Measurements from ENCODE around the gene IRF2BP2. TPM values are rescaled to one million over a fixed set of nuclear protein-coding genes. Genes with fewer than 3 reads are reported as not detected.

IRF2BP2 gene
- total and polyA plus RNA-seq, 4 experiments from 2014 or later: 23.9 to 164 (median 103) TPM

DNA sequence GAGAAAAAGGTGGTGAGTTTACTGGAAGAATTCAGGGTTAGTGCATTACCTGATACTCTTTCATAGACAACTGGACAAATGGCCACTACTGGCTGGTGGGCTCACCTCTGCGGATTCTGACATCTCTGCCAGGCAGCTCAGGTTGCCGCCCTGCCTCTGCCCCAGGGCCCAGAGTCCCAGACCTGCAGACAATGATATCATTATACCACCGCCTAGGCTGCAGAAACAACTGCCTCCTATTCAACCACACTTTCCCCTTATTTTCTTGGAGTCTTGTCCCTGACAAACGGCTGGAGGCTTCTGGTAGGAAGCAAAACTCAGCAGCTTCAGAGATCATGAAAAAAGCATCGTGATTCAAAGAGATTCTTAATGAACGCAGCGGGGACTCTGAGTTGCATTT is 37.0 kb downstream of the IRF2BP2 start:
- Histone ChIP-seq H3K27me3 (ENCODE audit: insufficient read depth, low read length) (no peaks in the 10 kb centered on the region), H3K36me3 (ENCODE audit: insufficient read depth, low read length) (no peaks in the 10 kb centered on the region), H3K4me1 (ENCODE audit: insufficient read depth, low read length) (no peaks in the 10 kb centered on the region), H3K4me3 (ENCODE audit: low read length in 2 of 2) (no peak overlapping the region), H3K9me3 (ENCODE audit: control insufficient read depth in 1 of 2, low read length in 2 of 2) (no peaks in the 10 kb centered on the region), H3K27ac (ENCODE audit: low read depth, low read length) (no peak overlapping the region)
- H3K4me1 Mint-ChIP-seq: no peaks in the 10 kb centered on the region
- peaks cover 0 to under 1% of the 10 kb centered on the region in 2 donors for H3K27me3 Mint-ChIP-seq
- ChIA-PET CTCF (ENCODE audit: partially characterized antibody) (no interaction called here), POLR2A (ENCODE audit: partially characterized antibody) (no interaction called here)
- no peaks in the 10 kb centered on the region for H3K9me3 Mint-ChIP-seq
- intact Hi-C loops (cut with micrococcal nuclease): no loop called here
- no peak overlapping the region for H3K27ac Mint-ChIP-seq
- no peak for DNase-seq
- H3K36me3 Mint-ChIP-seq: no peaks in the 10 kb centered on the region
- no peak overlapping the region for H3K4me3 Mint-ChIP-seq

DNA sequence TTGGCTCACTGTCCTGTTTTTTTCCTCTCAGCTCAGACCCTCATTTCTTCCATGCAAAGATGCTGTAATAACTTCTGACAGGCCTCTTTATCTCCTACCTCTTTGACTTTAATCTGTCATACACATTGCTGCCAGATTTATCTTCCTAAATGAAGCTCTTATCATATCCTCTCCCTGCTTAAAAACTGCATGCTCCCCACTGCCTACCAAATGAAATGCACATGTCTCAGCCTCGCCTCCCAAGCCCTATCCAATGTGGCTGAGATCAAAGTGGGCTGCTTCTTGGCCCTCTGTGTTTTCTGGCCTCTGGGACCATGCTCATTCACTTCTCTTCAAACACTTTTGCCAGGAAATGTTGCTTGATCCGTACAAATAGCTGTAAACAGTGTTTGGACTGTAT is 38.3 kb downstream of the IRF2BP2 start:
- no peak for DNase-seq
- no peaks in the 10 kb centered on the region for H3K27me3 ChIP-seq (ENCODE audit: insufficient read depth, low read length)
- H3K4me3 Mint-ChIP-seq: no peak overlapping the region
- no peaks in the 10 kb centered on the region for H3K36me3 Mint-ChIP-seq
- peaks cover 0 to 4% (median 0%) of the 10 kb centered on the region in 8 donors for H3K9me3 Mint-ChIP-seq
- no peak overlapping the region for H3K4me3 ChIP-seq (ENCODE audit: low read length in 2 of 2)
- no peak overlapping the region for H3K27ac ChIP-seq (ENCODE audit: low read depth, low read length)
- POLR2A ChIA-PET (ENCODE audit: partially characterized antibody): no interaction called here
- CTCF ChIA-PET (ENCODE audit: partially characterized antibody): no interaction called here
- H3K4me1 ChIP-seq (ENCODE audit: insufficient read depth, low read length): no peaks in the 10 kb centered on the region
- H3K36me3 ChIP-seq (ENCODE audit: insufficient read depth, low read length): no peaks in the 10 kb centered on the region
- no peaks in the 10 kb centered on the region for H3K9me3 ChIP-seq (ENCODE audit: control insufficient read depth in 1 of 2, low read length in 2 of 2)
- H3K27me3 Mint-ChIP-seq: no peaks in the 10 kb centered on the region
- peak overlapping the region in 1 of 7 donors; percentile 4 for H3K27ac Mint-ChIP-seq
- intact Hi-C loops (cut with micrococcal nuclease): no loop called here
- H3K4me1 Mint-ChIP-seq: no peaks in the 10 kb centered on the region

DNA sequence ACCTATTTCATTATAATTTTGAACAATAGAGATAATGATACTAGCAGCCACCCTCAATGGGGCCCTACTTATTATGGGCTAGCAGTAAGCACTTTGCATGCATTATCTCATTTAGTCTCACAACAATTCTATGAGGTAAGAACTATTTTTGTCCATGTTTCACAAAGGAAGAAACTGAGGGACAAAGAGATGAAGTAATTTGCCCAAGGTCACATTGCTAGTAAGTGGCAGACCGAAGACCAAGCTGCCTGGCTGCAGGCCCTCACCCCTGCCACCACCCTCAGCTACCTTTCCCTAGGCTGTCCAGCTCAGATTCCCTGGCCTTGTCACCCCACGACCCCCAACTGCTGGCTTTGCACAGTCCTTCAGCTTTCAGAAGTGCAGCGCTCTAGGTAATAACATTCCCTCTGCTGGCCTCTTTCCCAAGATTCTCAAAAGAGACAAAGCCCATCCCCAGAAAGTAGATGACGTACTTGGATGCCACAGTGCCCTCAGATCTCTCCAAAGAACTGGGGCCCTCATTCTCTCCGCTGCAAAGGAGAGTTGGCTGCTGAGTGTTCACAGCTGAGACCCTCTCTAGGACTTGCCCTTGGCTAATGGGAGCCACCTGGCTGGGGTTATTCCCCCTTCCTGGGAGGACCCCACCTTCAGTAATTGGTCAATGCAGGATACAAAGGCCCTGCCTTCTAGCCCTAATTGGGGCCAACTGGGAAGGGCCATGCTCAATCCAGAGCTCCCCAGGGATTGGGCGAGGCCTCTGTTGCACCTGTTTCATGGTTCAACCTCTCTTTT is 39.5 kb downstream of the IRF2BP2 start:
- no peaks in the 10 kb centered on the region for H3K4me1 ChIP-seq (ENCODE audit: insufficient read depth, low read length)
- H3K9me3 Mint-ChIP-seq: peaks cover 0 to 4% (median 0%) of the 10 kb centered on the region in 8 donors
- ChIA-PET CTCF (ENCODE audit: partially characterized antibody) (no interaction called here), POLR2A (ENCODE audit: partially characterized antibody) (no interaction called here)
- no peaks in the 10 kb centered on the region for H3K27me3 Mint-ChIP-seq
- no peaks in the 10 kb centered on the region for H3K4me1 Mint-ChIP-seq
- H3K36me3 Mint-ChIP-seq: no peaks in the 10 kb centered on the region
- no peak overlapping the region for H3K4me3 Mint-ChIP-seq
- no peak overlapping the region for H3K27ac ChIP-seq (ENCODE audit: low read depth, low read length)
- no peaks in the 10 kb centered on the region for H3K36me3 ChIP-seq (ENCODE audit: insufficient read depth, low read length)
- no peak for DNase-seq
- H3K4me3 ChIP-seq (ENCODE audit: low read length in 2 of 2): no peak overlapping the region
- no peak overlapping the region for H3K27ac Mint-ChIP-seq
- H3K9me3 ChIP-seq (ENCODE audit: control insufficient read depth in 1 of 2, low read length in 2 of 2): no peaks in the 10 kb centered on the region
- intact Hi-C loops (cut with micrococcal nuclease): no loop called here
- H3K27me3 ChIP-seq (ENCODE audit: insufficient read depth, low read length): no peaks in the 10 kb centered on the region

DNA sequence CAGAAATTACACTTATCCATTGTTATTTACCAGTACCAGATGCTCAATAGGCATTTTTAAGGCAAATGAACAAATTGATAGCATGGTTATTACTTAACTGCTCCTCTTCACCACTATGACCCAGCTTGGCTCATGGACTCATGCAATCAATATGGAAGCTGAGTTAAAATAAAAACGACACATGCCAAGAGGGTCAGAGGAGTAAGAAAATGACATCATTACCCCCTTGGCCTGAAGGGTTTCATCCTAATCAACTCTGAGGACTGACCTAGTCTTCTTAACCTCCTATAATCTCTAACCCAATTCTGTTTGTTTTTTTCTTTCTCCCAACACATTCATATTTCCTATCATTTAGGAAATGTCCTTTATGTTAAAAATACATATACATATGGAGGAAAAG is 41.6 kb downstream of the IRF2BP2 start:
- Mint-ChIP-seq H3K9me3 (peaks cover 0 to 4% (median 0%) of the 10 kb centered on the region in 8 donors), H3K36me3 (no peaks in the 10 kb centered on the region), H3K27me3 (no peaks in the 10 kb centered on the region), H3K27ac (no peak overlapping the region), H3K4me3 (no peak overlapping the region), H3K4me1 (no peaks in the 10 kb centered on the region)
- no peak for DNase-seq
- ChIA-PET CTCF (ENCODE audit: partially characterized antibody) (no interaction called here), POLR2A (ENCODE audit: partially characterized antibody) (no interaction called here)
- no peak overlapping the region for H3K4me3 ChIP-seq (ENCODE audit: low read length in 2 of 2)
- no peak overlapping the region for H3K27ac ChIP-seq (ENCODE audit: low read depth, low read length)
- no peaks in the 10 kb centered on the region for H3K27me3 ChIP-seq (ENCODE audit: insufficient read depth, low read length)
- no peaks in the 10 kb centered on the region for H3K4me1 ChIP-seq (ENCODE audit: insufficient read depth, low read length)
- H3K9me3 ChIP-seq (ENCODE audit: control insufficient read depth in 1 of 2, low read length in 2 of 2): no peaks in the 10 kb centered on the region
- H3K36me3 ChIP-seq (ENCODE audit: insufficient read depth, low read length): no peaks in the 10 kb centered on the region
- intact Hi-C loops (cut with micrococcal nuclease): no loop called here

DNA sequence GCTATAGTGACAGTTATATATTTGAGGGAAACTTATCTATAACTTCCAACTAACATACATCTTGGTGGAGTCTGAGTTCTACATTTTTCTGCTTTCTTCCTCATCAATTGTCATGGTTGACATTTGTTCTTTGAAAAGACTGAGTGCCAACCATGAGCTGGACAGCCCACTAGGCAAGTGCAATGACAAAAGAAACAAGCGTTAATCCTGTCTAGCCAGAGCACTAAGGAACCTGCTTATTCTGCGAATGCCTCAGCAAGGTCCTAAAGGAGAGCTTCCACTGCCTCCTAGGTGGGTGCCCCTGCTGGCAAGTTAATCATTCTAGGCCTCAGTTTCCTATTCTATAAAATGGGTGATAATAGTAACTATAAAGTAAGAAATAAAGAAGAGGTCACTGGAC is 44.8 kb downstream of the IRF2BP2 start:
- no peaks in the 10 kb centered on the region for H3K27me3 Mint-ChIP-seq
- H3K36me3 ChIP-seq (ENCODE audit: insufficient read depth, low read length): no peaks in the 10 kb centered on the region
- H3K4me3 Mint-ChIP-seq: no peak overlapping the region
- no peaks in the 10 kb centered on the region for H3K36me3 Mint-ChIP-seq
- DNase-seq: no peak
- ChIA-PET CTCF (ENCODE audit: partially characterized antibody) (no interaction called here), POLR2A (ENCODE audit: partially characterized antibody) (no interaction called here)
- intact Hi-C loops (cut with micrococcal nuclease): no loop called here
- H3K27me3 ChIP-seq (ENCODE audit: insufficient read depth, low read length): no peaks in the 10 kb centered on the region
- no peak overlapping the region for H3K27ac ChIP-seq (ENCODE audit: low read depth, low read length)
- no peaks in the 10 kb centered on the region for H3K9me3 ChIP-seq (ENCODE audit: control insufficient read depth in 1 of 2, low read length in 2 of 2)
- H3K4me1 ChIP-seq (ENCODE audit: insufficient read depth, low read length): no peaks in the 10 kb centered on the region
- peaks cover 0 to 4% (median 0%) of the 10 kb centered on the region in 8 donors for H3K9me3 Mint-ChIP-seq
- no peak overlapping the region for H3K4me3 ChIP-seq (ENCODE audit: low read length in 2 of 2)
- H3K4me1 Mint-ChIP-seq: no peaks in the 10 kb centered on the region
- no peak overlapping the region for H3K27ac Mint-ChIP-seq

- Mint-ChIP-seq H3K27ac (no peak overlapping the region), H3K27me3 (no peaks in the 10 kb centered on the region), H3K4me3 (no peak overlapping the region), H3K4me1 (no peaks in the 10 kb centered on the region), H3K36me3 (no peaks in the 10 kb centered on the region), H3K9me3 (peaks cover 0 to 4% (median 0%) of the 10 kb centered on the region in 8 donors)
- Histone ChIP-seq H3K27ac (ENCODE audit: low read depth, low read length) (no peak overlapping the region), H3K36me3 (ENCODE audit: insufficient read depth, low read length) (no peaks in the 10 kb centered on the region), H3K4me1 (ENCODE audit: insufficient read depth, low read length) (no peaks in the 10 kb centered on the region), H3K9me3 (ENCODE audit: control insufficient read depth in 1 of 2, low read length in 2 of 2) (no peaks in the 10 kb centered on the region), H3K27me3 (ENCODE audit: insufficient read depth, low read length) (no peaks in the 10 kb centered on the region), H3K4me3 (ENCODE audit: low read length in 2 of 2) (no peak overlapping the region)
- ChIA-PET CTCF (ENCODE audit: partially characterized antibody) (no interaction called here), POLR2A (ENCODE audit: partially characterized antibody) (no interaction called here)
- no peak for DNase-seq
- intact Hi-C loops (cut with micrococcal nuclease): no loop called here
Observed at GRCh38 chr1:234564035-234565029, 45.6 kb downstream of the IRF2BP2 start.

DNA sequence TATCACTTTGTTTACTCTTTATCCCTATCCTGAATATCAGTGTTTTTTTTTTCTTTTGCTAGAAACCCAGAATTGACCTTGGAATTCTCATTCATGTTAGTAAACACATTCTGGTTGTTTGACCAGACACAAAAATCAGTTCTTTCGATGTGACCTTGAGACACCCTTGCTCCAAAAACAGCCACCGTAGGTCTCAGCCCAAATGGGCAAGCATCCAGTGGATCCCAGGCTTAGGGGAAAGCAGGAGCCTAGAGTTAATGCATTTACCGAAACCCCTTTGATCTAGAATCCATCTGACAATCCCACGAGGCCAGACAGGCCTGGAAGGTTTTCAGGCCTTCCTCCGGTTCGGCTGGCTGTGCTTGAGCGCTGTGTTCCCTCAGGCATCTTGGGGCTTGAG is 47.6 kb downstream of the IRF2BP2 start:
- Mint-ChIP-seq H3K27ac (no peak overlapping the region), H3K4me3 (no peak overlapping the region), H3K9me3 (peaks cover 0 to 4% (median 0%) of the 10 kb centered on the region in 8 donors), H3K36me3 (no peaks in the 10 kb centered on the region), H3K27me3 (no peaks in the 10 kb centered on the region), H3K4me1 (no peaks in the 10 kb centered on the region)
- ChIA-PET POLR2A (ENCODE audit: partially characterized antibody) (no interaction called here), CTCF (ENCODE audit: partially characterized antibody) (no interaction called here)
- Histone ChIP-seq H3K9me3 (ENCODE audit: control insufficient read depth in 1 of 2, low read length in 2 of 2) (no peaks in the 10 kb centered on the region), H3K4me3 (ENCODE audit: low read length in 2 of 2) (no peak overlapping the region), H3K4me1 (ENCODE audit: insufficient read depth, low read length) (no peaks in the 10 kb centered on the region), H3K27me3 (ENCODE audit: insufficient read depth, low read length) (no peaks in the 10 kb centered on the region), H3K27ac (ENCODE audit: low read depth, low read length) (no peak overlapping the region), H3K36me3 (ENCODE audit: insufficient read depth, low read length) (no peaks in the 10 kb centered on the region)
- intact Hi-C loops (cut with micrococcal nuclease): no loop called here
- no peak for DNase-seq

All from CD4-positive, alpha-beta memory T cell (primary cell).